DMS153 treated with DMSO at 0.1 percent for 48 hours (cell line): Measurements from ENCODE around the gene NUAK2.

Experiments used
- DNase-seq: peaks from one replicate; lab custom pipeline; 2025; ENCODE audit not compliant: unreplicated experiment; lab: John Stamatoyannopoulos, UW

The NUAK2 gene

GRCh38 chr1:205259324-205259832, 62.2 kb downstream of the NUAK2 start:
- DNase-seq = no peak

- DNase-seq = no peak
Measured at GRCh38 chr1:205258719-205259118, 62.8 kb downstream of the NUAK2 start.

DNA sequence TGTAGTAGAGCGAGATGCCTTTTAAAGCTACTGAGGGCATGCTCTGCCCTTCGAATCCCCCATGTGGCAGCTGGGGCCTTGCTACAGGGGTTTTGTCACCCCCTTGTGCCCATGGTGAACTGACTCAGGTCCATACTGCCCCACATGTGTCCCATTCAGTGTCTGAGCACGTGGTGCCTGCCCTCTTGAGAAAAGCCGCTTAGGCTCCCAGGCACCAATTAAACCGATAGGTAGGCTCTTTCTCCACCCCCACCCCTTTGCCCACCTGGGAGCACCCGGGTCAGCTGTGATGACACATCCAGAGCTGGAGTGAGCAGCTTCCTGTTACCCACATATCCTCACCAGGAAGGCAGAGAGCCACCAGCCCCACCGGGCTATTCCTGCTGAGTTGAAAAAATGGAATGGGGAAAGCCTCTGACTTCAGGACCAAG, 63.3 kb downstream of the NUAK2 start:
- no peak for DNase-seq

DNA sequence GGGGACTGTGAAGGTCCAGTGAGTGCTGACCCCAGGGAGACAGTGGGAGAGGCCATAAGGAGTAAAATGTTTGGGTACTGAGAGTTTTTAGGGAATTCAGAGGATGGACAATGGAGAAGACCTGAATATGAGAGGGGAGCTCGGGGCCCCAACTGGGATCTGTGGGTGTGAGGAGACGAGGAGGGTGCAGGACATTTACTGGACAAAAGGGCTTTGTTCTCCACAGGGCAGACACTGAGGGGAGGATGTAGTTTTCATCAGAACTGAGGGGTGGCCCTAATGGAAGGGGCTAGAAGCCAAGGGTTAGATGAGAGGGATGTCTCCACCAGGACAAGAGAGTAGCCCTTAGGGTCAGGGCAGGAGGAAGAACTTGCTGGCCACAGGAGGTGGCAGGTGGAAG, 63.8 kb downstream of the NUAK2 start:
- DNase-seq = no peak

DNA sequence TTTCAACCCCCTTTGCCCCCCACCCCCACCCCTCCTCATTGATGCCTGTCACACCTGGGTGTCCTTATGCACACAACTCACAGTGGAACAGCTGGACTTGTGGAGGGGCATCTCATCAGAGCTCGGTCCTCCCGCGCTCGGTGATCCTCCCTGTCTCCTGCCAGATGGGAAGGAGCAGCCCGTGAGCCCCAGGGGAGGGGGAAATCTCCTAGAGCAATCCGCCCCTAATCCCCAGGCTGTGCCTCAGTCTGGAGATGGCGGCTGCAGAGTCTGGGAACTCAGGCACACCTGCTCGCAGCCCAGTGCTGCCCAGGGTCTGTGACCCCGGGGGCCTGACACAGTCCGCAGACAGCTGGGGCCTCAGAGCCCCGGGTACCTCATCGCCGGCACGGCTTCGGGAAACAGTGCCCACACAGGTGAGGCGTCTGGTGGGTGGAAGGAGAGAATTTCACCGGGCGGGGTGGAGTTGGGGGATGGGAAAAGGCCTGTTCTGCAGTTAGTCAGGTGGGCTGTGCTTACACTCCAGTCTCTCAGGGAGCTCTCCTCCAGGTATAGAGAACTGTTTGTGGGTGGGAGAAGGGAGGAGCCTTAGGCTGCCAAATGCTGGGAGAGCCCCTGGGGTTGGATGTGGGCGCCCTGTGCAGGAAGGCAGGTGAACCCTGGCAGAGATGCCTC, 64.5 kb downstream of the NUAK2 start:
- no peak for DNase-seq

DNA sequence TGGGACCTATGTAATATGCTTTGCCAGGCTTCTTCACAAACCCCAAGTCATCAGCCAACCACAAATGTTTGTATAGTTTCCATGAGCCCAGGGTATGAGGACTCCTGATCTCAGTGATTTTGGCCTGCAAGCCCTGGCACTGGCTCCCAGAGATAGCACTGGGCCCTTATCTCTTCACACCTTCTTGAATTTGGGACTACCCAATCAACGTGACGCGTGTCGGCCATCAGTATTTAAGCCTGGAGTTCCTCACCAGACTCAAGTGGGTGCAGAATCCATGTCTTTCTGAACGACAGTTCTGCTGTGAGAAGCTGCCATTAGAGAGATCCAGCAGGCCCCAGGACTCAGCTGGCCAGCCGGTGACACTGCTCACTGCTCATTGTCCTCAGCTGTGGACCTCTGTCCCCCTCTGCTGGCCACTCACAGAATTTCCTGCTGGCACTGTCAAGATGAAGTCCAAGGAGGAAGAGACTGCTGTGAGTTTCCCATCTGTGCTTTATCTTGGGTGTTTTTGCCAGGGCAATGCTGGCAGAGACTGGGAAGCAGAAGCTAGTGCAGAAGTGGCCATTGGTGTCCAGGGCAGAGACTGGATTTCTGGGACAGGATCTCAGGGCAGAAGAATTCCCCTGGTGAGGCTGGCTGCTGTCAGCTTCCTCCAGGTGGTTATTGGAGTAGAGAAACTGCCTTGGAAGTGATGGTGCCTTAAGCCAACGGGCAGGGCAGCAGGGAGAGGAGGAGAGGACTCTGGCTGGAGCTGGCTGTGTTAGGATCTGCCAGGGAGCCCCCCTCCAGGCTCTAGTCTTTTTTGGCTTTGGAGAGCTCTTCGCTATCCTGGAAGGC, 65.4 kb downstream of the NUAK2 start:
- DNase-seq = peak; percentile 93
